Stomach (tissue), 9 donors: ENCODE measurements around the gene R3HDM4. TPM values are rescaled to one million over a fixed set of nuclear protein-coding genes. Genes with fewer than 3 reads are reported as not detected.

Source experiments
- DNase-seq, 2 donors: peaks; one replicate each; pipeline versions ENCODE4 v3.0.0 to v3.0.0-alpha.2; 2013 to 2019
- H3K27ac ChIP-seq, 5 donors: fragments of 200-600 bp in 4 of 5; sonication (generic) in 4 of 5; one replicate each; pipeline ENCODE4 v1.5.1; 2013 to 2019; ENCODE audit warnings: mild to moderate bottlenecking in 1 of 5, moderate library complexity in 1 of 5
- H3K27me3 ChIP-seq, 3 donors: fragments of 200-600 bp; sonication (generic); one replicate each; pipeline ENCODE4 v1.5.1; 2017 to 2019; ENCODE audit warnings: mixed run types in 1 of 3
- H3K36me3 ChIP-seq, 4 donors: fragments of 200-600 bp; sonication (generic); 1 replicate in 3 of 4; 2 replicates in 1 of 4; pipeline ENCODE4 v1.5.1; 2016 to 2019
- H3K4me1 ChIP-seq, 4 donors: fragments of 200-600 bp; sonication (generic); one replicate each; pipeline ENCODE4 v1.5.1; 2016 to 2019
- H3K4me3 ChIP-seq, 4 donors: fragments of 200-600 bp; sonication (generic) in 3 of 4; one replicate each; pipeline ENCODE4 v1.5.1; 2016 to 2019; ENCODE audit warnings: mild to moderate bottlenecking in 1 of 4
- H3K9me3 ChIP-seq, 4 donors: fragments of 200-600 bp; sonication (generic); one replicate each; pipeline ENCODE4 v1.5.1; 2016 to 2019
- CTCF ChIP-seq, 7 experiments: fragments of 450-650 bp in 4 of 7; fragments of 200-600 bp in 3 of 7; sonication (generic) in 3 of 7; IDR thresholded peaks; one replicate each; pipeline ENCODE4 v1.5.1; 2016 to 2019; ENCODE audit warnings: antibody characterized with exemption in 7 of 7, control low read depth in 2 of 7, mild to moderate bottlenecking in 1 of 7
- EP300 ChIP-seq: sonication (generic); formaldehyde crosslinking; IDR thresholded peaks from one replicate; pipeline ENCODE4 v1.6.1; 2017; ENCODE audit warnings: antibody characterized with exemption
- POLR2A ChIP-seq, 4 donors: fragments of 450-650 bp; IDR thresholded peaks; one replicate each; pipeline ENCODE4 v1.6.1; 2016; ENCODE audit warnings: antibody characterized with exemption in 4 of 4, control low read depth in 2 of 4, mild to moderate bottlenecking in 1 of 4, moderate library complexity in 1 of 4
- POLR2AphosphoS5 ChIP-seq, 3 donors: sonication (generic); formaldehyde crosslinking; IDR thresholded peaks; one replicate each; pipeline ENCODE4 v1.6.1; 2016; ENCODE audit warnings: antibody characterized with exemption in 3 of 3
- WGBS, 5 donors: extraction: QIAGEN DNeasy Blood & Tissue Kit in 3 of 5; methylation state at CpG; one replicate each; pipeline versions ENCODE4 v1.1.5 to v1.1.7; 2013 to 2018; 5-methylcytosine and 5-hydroxymethylcytosine counted together
- intact Hi-C: fragments of 100-400 bp; cut with DNase I; formaldehyde crosslinking; loops from one replicate; pipeline ENCODE4 v1.15.1; 2023; ENCODE audit warnings: low total_unique reads
- polyA plus RNA-seq, 3 donors: library from polyadenylated mRNA; stranded (reverse); fragments of 200-250 nt; gene quantifications; one replicate each; pipeline ENCODE4 v1.2.3, GENCODE V29; 2013
- total RNA-seq, 5 donors: library from RNA; depleted of rRNA; stranded (reverse); fragments of >200 nt; gene quantifications; one replicate each; pipeline versions ENCODE4 v1.1.0 to v1.2.3, GENCODE V29; 2014 to 2016
- donor health status: healthy with polysubstance abuse.
- donor health status: Bipolar disorder and iron deficiency.
- donor health status: healthy.

The R3HDM4 gene
- total and polyA plus RNA-seq, 8 donors, result 5.8 to 63.8 (median 48.4) TPM

DNA sequence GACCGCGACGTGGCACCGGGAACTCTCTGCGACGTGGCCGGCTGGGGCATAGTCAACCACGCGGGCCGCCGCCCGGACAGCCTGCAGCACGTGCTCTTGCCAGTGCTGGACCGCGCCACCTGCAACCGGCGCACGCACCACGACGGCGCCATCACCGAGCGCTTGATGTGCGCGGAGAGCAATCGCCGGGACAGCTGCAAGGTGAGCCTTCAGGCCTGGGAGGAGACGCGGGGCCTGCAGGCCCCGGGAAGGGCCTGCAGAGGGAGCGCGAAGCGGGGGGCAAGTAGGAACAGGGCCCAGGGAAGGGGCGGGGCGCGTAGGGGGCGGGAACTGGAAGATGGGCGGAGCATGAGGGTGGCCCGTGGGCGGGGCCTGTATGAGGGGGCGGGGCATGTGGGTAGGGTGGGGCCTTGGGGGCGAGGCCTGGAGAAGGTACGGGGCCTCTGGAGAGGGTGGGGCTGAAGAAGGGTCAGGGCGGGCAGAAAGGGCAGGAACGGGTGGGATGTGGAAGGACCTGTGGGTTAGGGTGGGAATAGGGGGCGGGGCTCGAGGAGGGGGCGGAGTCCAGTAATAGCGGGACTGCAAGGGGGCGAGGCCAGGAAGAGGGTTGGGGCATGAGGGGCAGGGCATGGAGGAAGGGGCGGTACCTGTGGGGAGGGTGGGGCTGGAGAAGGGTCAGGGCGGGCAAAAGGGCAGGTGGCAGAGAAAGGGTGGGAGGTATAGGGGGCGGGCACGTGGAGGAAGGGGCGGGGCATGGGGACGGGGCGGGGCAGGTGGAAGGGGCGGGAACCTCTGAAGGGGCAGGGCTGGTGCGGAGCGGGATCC is 51.1 kb downstream of the R3HDM4 start:
- Histone ChIP-seq H3K4me1 (peaks cover 29 to 54% (median 44%) of the 10 kb centered on the region in 4 donors), H3K27me3 (peaks cover 0 to 56% (median 28%) of the 10 kb centered on the region in 3 donors), H3K9me3 (no peaks in the 10 kb centered on the region), H3K27ac (peak overlapping the region in 1 of 5 donors; percentile 3), H3K4me3 (peak overlapping the region in 3 of 4 donors; percentile 4 to 48 (median 44)), H3K36me3 (peaks cover 0 to under 1% (median 0%) of the 10 kb centered on the region in 4 donors)
- DNase-seq, result peak in 1 of 2 donors; percentile 78
- intact Hi-C loops, result no loop called here
- WGBS, 5 donors, result 13 to 30% (median 18%) methylated on average over 30 to 60 of the region's 60 CpGs
- TF ChIP-seq POLR2AphosphoS5 (IDR thresholded peaks at IDR 0.05), result no peak
- no peak for TF ChIP-seq CTCF (IDR thresholded peaks at IDR 0.05)

DNA sequence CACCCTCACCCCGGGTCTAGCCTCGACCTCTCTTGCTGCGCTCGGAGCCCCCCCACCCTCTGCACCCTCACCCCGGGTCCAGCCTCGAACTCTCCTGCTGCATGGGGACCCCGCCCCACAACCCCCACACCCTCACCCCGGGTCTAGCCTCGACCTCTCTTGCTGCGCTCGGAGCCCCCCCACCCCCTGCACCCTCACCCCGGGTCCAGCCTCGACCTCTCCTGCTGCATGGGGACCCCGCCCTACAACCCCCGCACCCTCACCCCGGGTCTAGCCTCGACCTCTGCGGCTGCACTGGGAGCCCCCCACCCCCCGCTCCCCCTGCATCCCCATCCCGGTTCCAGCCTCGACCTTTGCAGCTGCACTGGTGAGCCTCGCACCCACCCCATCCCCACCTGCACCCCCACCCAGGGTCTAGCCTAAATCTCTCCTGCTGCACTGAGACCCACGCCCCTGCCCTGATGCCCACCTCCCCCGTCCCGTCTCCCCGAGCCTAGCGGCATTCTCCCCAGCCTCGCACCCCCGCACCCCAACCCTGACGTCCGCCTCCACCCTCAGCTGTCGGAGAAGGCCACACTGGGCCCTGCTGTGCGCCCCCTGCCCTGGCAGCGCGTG is 51.8 kb downstream of the R3HDM4 start:
- DNase-seq, result no peak
- Histone ChIP-seq H3K27me3 (peaks cover 0 to 61% (median 28%) of the 10 kb centered on the region in 3 donors), H3K9me3 (no peaks in the 10 kb centered on the region), H3K36me3 (no peaks in the 10 kb centered on the region), H3K27ac (no peak overlapping the region), H3K4me3 (peak overlapping the region; percentile 38 to 48 (median 42)), H3K4me1 (peaks cover 29 to 54% (median 44%) of the 10 kb centered on the region in 4 donors)
- intact Hi-C loops, result no loop called here
- WGBS, 5 donors, result 28 to 70% (median 64%) methylated on average over 2 to 31 of the region's 35 CpGs
- no peak for TF ChIP-seq POLR2AphosphoS5 (IDR thresholded peaks at IDR 0.05)
- TF ChIP-seq POLR2A (IDR thresholded peaks at IDR 0.05), result no peak
- TF ChIP-seq CTCF (IDR thresholded peaks at IDR 0.05), result no peak
- no peak for TF ChIP-seq EP300

DNA sequence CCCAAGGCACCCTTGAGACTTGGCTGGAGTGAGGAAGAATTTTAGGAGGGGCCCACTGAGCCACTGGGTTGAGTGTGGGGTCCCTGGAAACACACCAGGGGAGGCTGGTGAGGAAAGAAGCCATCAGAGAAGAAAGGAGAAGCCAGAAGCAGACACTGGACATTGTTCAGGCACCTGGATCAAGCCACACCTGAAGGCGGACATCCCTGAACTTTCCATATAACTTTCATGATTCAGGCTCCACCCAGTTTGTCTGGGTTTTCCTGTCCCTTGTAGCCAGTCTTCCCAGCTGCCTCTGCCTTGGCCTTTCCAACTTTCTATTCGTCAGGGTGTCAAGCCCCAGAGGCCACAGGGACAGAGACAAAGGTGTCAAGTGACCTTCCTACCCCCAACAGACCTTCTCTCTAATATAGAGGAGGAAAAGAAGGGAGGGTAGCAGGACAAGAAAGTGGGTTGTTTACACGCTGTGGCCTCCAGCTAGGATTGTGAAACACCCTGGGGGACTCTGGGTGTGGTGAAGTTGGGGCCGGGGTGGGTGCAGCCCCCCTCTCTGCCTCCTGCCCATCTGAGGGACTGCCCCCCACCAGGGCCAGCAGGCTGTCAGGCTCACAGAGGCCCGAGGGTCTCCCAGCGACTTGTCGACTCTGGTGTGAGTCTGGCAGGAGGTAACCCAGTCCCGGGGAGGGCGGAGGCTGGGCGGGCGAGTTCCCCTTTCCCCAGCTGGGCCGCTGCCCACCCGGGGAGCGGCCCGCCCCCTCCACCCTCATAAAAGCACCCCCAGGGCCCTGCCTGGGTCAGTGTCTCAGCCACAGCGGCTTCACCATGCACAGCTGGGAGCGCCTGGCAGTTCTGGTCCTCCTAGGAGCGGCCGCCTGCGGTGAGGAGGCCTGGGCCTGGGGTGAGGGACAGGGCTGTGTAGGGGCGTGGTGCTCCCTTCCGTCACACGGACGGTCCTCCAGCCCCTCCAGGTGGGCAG is 53.9 kb downstream of the R3HDM4 start, which contains the start of gene CFD:
TSS of gene CFD (plus strand) at position 797 of the 976 bp plus-strand sequence. CDS start at position 823, 26 bp downstream.
- WGBS, 5 donors, result 26 to 38% (median 34%) methylated on average over 11 to 24 of the region's 24 CpGs
- intact Hi-C loops, result loop anchor here (5.0 kb wide), 1 partner anchor 92 kb away; no protein-coding TSS in a partner anchor
- TF ChIP-seq POLR2A (IDR thresholded peaks at IDR 0.05) (no peak), EP300 (no peak), POLR2AphosphoS5 (IDR thresholded peaks at IDR 0.05) (peak in 2 of 3 donors; percentile 58 to 79), CTCF (IDR thresholded peaks at IDR 0.05) (no peak)
- H3K9me3 ChIP-seq, result no peaks in the 10 kb centered on the region
- H3K27me3 ChIP-seq, result peaks cover 0 to 79% (median 35%) of the 10 kb centered on the region in 3 donors
- no peaks in the 10 kb centered on the region for H3K36me3 ChIP-seq
- DNase-seq, result peak; percentile 38 to 45
- peak within 1 kb of the TSS; percentile 22 to 74 (median 71) for H3K27ac ChIP-seq
- H3K4me1 ChIP-seq, result peaks cover 29 to 52% (median 43%) of the 10 kb centered on the region in 4 donors
- H3K4me3 ChIP-seq, result peak within 1 kb of the TSS; percentile 38 to 48 (median 42)
